HEK293T (cell line): ENCODE measurements around the gene UBE2K.

ENCODE experiments used
- ARNT ChIP-seq: fragments of 450-650 bp; IDR thresholded peaks from 2 replicates; pipeline ENCODE4 v1.6.1; 2017; ENCODE audit warnings: mild to moderate bottlenecking
- BHLHE40 ChIP-seq: fragments of 450-650 bp; IDR thresholded peaks from 2 replicates; pipeline ENCODE4 v1.6.1; 2016; ENCODE audit warnings: mild to moderate bottlenecking, moderate library complexity, borderline replicate concordance
- CTBP1 ChIP-seq: fragments of 450-650 bp; IDR thresholded peaks from 2 replicates; pipeline ENCODE4 v1.6.1; 2016; ENCODE audit warnings: borderline replicate concordance
- ELF4 ChIP-seq: fragments of 450-650 bp; IDR thresholded peaks from 2 replicates; pipeline ENCODE4 v1.6.1; 2017; ENCODE audit warnings: antibody characterized with exemption
- FOXA1 ChIP-seq: fragments of 450-650 bp; IDR thresholded peaks from 2 replicates; pipeline ENCODE4 v1.6.1; 2016; ENCODE audit warnings: mild to moderate bottlenecking
- FOXM1 ChIP-seq: fragments of 450-650 bp; IDR thresholded peaks from 2 replicates; pipeline ENCODE4 v1.6.1; 2017; ENCODE audit warnings: mild to moderate bottlenecking, borderline replicate concordance
- NFRKB ChIP-seq: fragments of 450-650 bp; IDR thresholded peaks from 2 replicates; pipeline ENCODE4 v1.6.1; 2016; ENCODE audit warnings: mild to moderate bottlenecking, moderate library complexity
- PKNOX1 ChIP-seq: fragments of 450-650 bp; IDR thresholded peaks from 2 replicates; pipeline ENCODE4 v1.6.1; 2016
- SP1 ChIP-seq: fragments of 450-650 bp; IDR thresholded peaks from 2 replicates; pipeline ENCODE4 v1.6.1; 2017
- TARDBP ChIP-seq: fragments of 450-650 bp; IDR thresholded peaks from 2 replicates; pipeline ENCODE4 v1.6.1; 2016
- ZNF384 ChIP-seq: fragments of 450-650 bp; IDR thresholded peaks from 2 replicates; pipeline ENCODE4 v1.6.1; 2016

- TF ChIP-seq TARDBP = no peak
- no peak for TF ChIP-seq ELF4
- TF ChIP-seq BHLHE40 = no peak
- TF ChIP-seq FOXM1 = no peak
- TF ChIP-seq ARNT = no peak
- no peak for TF ChIP-seq NFRKB
- TF ChIP-seq CTBP1 = no peak
- no peak for TF ChIP-seq ZNF384
- TF ChIP-seq PKNOX1 = no peak
- no peak for TF ChIP-seq FOXA1
- no peak for TF ChIP-seq SP1
Observed at GRCh38 chr4:39792529-39792928, 94.6 kb downstream of the UBE2K start.
